ENCODE data around the gene CD101.

CD101 gene

GRCh38 chr1:117069220-117069844 is 67.8 kb downstream of the CD101 start:
- TF ChIP-seq CTCF (IDR thresholded peaks at IDR 0.05; ENCODE audit: borderline replicate concordance, control extremely low read depth, extremely low read depth, insufficient read depth, missing control alignments), result no peak
- no peak for DNase-seq (ENCODE audit: low spot score)
- in situ Hi-C loops (cut with MboI; ENCODE audit: low sequenced_read_pairs, unreplicated experiment), result no loop called here

GRCh38 chr1:117070124-117070523 is 68.6 kb downstream of the CD101 start:
- no peak for TF ChIP-seq CTCF (IDR thresholded peaks at IDR 0.05; ENCODE audit: borderline replicate concordance, control extremely low read depth, extremely low read depth, insufficient read depth, missing control alignments)
- in situ Hi-C loops (cut with MboI; ENCODE audit: low sequenced_read_pairs, unreplicated experiment), result no loop called here
- no peak for DNase-seq (ENCODE audit: low spot score)

DNA sequence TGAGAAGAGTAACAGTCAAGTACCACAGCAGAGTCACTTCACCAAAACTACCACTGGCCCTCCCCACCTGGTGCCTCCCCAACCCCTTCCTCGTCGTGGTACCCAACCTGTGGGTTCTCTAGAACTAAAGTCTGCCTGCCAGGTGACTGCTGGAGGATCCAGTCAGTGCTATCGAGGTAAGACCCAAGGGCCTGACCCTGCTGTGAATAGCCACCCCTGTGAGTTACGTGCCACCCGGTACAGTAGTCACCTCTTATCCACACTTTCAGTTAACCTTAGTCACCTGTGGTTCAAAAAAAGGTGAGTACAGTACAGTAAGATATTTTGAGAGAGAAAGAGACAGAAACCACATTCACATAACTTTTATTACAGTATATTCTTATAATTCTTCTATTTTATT is 75.1 kb downstream of the CD101 start:
- in situ Hi-C loops (cut with MboI; ENCODE audit: low sequenced_read_pairs, unreplicated experiment), result no loop called here
- no peak for DNase-seq (ENCODE audit: low spot score)
- TF ChIP-seq CTCF (IDR thresholded peaks at IDR 0.05; ENCODE audit: borderline replicate concordance, control extremely low read depth, extremely low read depth, insufficient read depth, missing control alignments), result no peak

DNA sequence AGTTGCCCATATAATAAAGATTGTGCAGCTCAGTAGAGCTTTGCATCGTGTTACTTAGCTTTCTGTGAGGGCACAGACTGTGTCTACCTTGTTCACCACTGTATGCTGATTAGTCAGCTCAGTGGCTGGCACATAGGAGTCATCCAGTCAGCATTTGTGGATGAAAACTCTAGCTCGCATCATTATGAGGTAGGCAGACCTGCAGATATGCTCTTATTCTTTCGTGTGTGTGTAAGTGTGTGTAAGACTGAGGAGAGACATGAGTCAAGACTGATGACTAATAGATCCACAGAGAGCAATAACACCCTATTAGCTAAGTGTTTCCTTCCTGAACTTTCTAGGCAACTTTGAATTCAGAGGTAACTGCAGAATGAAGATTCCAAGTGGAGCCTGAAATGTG is 75.7 kb downstream of the CD101 start:
- TF ChIP-seq CTCF (IDR thresholded peaks at IDR 0.05; ENCODE audit: borderline replicate concordance, control extremely low read depth, extremely low read depth, insufficient read depth, missing control alignments), result no peak
- no peak for DNase-seq (ENCODE audit: low spot score)
- in situ Hi-C loops (cut with MboI; ENCODE audit: low sequenced_read_pairs, unreplicated experiment), result no loop called here

DNA sequence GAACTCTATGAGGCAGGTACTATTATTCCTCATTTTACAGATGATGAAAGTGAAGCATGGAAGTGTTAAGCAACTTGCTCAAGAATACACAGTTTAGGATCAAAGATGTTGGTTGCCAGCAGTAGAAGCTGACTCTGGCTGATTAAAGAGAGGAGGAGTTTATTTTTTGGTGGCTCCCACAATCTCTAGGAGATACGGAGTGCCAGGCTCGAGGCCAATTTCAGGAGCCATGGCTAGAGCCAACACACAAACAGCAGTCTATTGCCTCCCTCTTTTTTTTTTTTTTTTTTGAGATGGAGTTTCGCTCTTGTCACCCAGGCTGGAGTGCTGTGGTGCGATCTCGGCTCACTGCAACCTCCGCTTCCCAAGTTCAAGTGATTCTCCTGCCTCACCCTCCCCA is 78.2 kb downstream of the CD101 start:
- no peak for DNase-seq (ENCODE audit: low spot score)
- in situ Hi-C loops (cut with MboI; ENCODE audit: low sequenced_read_pairs, unreplicated experiment), result no loop called here
- no peak for TF ChIP-seq CTCF (IDR thresholded peaks at IDR 0.05; ENCODE audit: borderline replicate concordance, control extremely low read depth, extremely low read depth, insufficient read depth, missing control alignments)

DNA sequence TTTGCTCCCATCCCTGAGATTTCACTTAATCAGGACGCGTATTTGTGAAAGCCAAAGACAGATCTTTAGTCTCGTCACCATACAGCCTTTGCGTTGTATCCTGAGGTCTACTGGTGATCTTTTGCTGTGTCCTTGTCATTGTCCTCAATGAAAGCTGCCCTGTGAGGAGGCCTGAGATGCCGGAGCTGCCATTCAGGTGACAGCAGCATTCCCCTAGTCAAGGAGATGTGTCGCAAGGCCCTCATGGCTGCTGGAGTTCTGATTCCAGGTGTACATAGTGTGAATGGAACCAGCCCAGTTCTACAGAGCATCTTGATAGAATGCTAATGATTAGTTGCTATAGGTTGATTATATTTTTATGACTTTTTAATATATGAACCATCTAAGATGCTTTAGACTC is 82.7 kb downstream of the CD101 start:
- no peak for DNase-seq (ENCODE audit: low spot score)
- no peak for TF ChIP-seq CTCF (IDR thresholded peaks at IDR 0.05; ENCODE audit: borderline replicate concordance, control extremely low read depth, extremely low read depth, insufficient read depth, missing control alignments)
- in situ Hi-C loops (cut with MboI; ENCODE audit: low sequenced_read_pairs, unreplicated experiment), result no loop called here

Measured in GM13976 (cell line).